GM21526 (cell line): Measurements from ENCODE around the gene C20orf96.
"Not testable (repeated sequence)": the region's sequence is repeated elsewhere in the genome, so short reads cannot be mapped to it uniquely, and the experiment has no call there.

Source experiments
- ATAC-seq: cut with Tn5 transposase; IDR thresholded peaks from one replicate; pipeline ENCODE4 v1.9.1; 2021; ENCODE audit warnings: moderate library complexity; ENCODE audit not compliant: unreplicated experiment, low FRiP score

The C20orf96 gene, protein sequence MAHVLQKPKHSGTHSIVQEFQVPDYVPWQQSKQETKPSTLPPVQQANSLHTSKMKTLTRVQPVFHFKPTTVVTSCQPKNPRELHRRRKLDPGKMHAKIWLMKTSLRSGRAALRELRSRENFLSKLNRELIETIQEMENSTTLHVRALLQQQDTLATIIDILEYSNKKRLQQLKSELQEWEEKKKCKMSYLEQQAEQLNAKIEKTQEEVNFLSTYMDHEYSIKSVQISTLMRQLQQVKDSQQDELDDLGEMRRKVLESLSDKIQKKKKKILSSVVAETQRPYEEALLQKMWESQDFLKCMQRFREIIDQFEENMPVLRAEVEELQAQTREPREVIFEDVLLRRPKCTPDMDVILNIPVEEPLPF

DNA sequence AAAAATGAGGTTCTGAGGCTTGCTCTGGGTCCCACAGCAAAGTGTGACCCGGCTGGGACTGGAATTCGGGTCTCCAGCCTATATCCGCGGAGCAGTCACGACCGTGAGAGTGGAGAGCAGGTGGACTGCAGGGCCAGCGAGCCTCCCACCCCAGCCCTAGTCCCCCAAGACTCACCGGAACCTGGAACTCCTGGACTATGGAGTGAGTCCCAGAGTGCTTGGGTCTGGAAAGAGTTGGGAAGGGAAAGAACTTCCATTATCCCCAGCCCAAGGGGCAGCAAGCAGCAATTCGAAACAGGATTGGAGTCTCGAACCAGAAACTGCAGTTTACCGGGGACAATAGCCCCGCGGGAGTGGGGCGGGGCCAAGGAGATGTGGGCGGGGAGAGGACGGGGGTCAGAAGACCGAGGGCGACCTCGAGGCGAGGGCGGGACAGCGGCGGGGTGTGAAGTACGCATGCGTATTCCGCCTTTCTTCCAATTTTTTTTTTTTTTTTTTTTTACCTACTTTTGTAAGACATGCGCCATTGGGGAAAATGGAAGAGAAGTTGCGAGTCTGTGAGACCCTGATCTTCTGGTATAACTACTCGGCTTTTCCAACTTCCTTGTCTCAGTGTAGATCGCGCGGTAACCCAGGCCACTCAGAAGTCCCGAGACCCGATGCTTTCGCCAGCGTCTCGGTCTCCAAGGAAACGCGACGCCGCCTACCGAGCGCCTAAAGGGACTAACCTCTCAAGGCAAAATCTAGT lies at the start of gene C20orf96:
TSS of gene C20orf96 (minus strand) at position 667 of the 748 bp plus-strand sequence. CDS start at position 527, 140 bp downstream.
- peak; percentile 81 for ATAC-seq

DNA sequence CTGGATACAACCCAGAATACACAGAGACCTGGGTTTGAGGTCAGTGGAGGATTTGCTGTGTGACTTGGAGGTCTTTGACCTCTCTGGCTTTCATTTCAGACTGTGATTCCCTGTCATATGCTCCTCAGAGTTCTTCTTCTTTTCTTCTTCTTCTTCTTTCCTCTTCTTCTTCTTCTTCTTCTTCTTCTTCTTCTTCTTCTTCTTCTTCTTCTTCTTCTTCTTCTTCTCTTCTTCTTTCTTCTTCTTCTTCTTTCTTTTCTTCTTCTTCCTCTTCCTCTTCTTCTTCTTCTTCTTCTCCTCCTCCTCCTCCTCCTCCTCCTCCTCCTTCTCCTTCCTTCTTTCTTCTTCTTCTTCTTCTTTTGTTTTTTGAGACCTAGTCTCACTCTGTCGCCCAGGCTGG lies 45.5 kb upstream of the C20orf96 start:
- ATAC-seq = not testable (repeated sequence)

DNA sequence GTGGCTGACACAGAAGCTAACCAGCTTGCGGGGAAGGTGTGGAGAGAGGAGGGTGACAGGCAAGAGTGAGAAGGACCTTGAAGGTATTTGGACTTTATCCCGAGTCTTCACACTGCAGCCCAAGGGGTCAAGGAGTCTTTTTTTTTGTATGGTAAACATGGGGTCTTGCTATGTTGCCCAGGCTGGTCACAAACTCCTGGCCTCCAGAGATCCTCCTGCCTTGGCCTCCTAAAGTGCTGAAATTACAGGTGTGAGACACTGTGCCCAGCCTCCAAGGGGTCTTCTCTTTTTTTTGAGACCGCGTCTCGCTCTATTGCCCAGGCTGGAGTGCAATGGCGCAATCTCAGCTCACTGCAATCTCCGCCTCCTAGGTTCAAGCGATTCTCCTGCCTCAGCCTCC lies 44.0 kb upstream of the C20orf96 start:
- no peak for ATAC-seq

DNA sequence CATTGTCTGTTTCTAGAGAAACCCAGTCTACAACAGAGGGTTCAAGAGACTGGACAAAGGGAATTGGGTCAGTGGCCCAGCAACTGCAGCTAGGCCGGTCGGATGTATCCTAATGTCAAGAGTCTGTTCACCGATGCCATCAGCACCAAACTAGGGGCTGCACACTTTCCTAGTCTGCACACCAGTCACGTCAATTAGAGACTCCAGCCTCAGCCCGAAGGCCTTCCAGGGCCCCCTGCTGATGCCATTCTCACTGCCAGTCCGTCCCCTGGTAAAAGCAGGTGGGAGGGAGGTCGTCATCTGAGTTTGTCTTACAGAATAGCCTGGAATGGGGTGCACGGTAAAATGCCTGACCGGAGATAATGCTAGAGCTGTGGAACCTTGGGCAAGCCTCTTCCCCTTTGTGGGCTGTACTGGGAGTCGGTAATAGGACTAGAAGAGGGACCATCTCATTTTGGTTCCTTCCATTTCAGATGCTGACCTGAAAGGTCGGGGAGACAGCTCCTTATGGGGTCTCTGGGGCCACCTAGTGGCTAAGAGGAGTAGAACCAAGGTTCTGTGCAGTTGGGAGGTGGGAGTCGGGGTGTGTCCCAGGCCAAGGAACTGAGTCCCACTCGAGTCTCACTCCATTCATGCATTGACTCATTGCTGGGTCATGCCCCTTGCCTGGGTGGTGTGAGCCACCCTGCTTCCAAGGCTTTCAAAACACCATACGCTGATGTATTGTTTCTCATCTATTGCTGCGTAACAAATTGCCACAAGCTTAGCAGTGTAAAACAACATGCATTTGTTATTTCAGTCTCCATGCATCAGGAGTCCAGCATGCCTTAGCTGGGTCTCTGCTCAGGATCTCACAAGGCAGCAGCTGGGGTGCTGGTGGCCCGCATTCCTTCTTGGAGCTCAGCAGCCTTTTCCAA lies 39.9 kb upstream of the C20orf96 start:
- ATAC-seq = no peak

DNA sequence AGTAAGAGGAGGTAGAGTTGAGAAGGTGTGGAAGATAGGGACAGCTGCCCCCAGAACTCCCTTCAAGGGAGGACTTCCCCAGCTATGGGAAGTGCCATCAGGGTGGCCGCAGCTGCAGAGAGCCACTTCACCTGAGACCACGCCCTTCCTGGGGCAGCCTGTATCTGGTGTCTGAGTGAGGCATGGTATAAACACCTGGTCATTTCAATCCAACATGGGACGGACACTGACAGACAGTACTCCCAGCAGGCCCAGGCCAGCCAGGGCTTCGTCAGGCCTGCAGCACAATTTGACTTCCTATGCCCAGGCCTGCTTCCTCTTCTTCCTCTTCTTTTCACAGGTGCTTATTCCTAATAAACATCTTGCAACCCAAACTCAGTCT lies 39.3 kb upstream of the C20orf96 start:
- no peak for ATAC-seq

DNA sequence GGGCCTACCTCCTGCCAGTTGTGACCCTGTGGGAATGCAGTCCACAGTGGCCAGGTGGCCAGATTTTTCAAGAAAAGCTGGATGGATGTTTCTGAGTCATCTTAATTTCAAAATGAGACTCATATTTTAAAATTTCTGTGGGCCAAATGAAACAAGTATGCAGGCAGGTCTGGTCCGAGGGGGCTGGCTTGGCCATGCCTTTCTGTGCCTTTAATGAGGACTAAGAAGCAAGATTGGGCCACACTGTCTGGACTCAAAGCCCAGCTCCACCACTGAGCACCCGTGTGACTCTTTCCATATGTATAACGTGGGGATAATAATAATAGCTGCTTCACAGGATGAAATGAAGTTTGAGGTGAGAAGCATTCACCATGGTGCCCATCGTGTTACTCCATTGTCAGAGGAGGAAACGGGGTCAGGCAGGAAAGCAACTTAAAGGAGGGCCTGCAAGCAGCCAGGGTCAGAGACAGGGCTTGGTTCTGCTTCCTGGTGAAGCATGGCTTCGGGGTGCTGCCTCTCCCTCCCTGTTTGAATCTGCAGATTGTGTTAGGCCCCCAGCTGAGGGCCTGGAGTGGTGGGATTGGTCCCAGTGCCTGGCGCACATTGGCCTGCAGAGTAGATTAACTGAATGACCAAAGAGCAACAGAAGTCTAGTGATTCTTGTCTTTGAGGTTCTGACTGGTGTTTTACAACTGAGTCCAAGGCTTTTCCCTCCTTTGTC lies 38.6 kb upstream of the C20orf96 start:
- ATAC-seq = no peak

DNA sequence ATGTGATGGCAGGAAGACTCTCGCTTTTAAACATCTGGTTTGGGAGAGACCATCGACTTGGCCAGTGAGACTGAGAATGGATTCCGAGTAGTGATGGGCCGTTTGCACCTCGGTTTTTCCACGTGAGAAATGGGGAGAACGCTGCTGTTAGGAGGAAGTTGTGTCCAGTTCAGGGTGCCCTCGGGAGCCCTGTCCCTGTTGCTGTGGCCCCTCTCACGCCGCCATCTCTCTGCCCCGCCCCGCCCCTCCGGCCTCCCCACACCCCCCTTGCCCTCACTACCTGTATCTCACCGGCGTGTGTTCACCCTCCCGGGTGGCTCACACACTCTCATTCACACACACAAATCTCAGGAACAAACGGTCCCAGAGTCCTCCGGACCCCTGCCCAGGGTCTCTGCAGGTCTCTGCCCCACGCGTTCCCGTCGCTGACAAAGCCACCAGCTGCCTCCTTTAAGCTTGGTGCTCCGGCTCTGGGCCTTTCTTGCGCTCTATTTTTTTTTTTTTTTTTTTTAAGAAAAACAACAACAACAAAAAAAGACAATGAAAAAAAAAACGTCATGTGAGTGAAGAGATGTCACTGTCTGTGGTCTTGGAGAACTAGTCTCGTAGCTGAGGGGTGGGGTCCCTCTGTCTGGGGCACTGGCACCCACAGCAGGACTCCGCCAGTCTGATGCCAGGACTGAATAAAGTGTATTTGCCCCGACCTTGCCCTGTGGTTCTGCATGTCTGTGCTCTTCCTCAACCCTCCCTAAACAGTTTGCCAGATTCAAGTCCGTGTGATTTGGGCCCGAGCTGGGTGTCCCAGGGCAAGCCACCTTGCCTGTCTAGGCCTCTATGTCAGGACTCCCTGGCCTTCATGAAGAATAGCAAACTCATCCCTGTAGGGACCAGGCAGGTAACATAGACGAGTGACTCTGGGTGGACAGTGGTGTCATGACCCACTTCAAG lies 37.8 kb upstream of the C20orf96 start:
- no peak for ATAC-seq

DNA sequence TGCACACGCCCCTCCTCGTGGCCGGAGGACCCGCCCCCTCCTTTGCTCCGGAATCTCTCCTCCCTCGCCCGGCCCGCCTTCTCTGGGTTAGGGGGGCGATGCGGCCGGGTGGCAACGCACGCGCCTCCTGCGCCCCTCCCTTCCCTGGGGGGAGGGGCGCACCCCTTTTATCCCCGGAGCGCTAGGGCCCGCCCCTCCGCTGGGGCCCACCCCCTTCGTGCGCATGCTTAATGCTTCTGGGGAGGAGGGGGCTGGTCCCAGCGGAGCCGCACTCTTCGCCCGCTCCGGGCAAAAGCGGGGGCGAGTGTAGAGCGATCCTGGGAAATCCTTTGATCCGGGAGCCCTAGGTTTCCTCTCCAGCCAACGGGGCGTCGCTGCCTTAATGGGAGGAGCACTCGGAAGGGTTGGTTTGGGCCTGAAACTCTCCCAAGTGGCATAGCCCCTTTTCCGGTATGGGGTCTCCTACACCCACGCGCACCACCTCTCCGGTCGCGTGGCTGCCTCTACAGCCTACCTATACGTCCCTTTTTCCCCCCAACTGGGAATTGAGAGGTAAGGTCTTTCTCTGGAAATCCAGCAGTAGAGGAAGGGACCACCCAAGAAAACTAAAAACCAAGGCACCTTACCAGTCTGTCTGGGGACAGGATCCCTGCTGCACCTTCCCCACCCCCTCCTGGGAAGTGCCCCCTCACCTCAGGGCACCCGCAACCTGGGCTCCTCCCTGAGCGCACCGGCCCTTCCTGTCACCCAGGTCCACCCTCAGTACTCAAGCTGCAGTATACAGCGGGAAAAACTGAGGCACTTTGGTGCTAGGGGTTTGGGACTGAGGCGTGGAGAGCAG lies 36.9 kb upstream of the C20orf96 start:
- ATAC-seq = peak; percentile 18

DNA sequence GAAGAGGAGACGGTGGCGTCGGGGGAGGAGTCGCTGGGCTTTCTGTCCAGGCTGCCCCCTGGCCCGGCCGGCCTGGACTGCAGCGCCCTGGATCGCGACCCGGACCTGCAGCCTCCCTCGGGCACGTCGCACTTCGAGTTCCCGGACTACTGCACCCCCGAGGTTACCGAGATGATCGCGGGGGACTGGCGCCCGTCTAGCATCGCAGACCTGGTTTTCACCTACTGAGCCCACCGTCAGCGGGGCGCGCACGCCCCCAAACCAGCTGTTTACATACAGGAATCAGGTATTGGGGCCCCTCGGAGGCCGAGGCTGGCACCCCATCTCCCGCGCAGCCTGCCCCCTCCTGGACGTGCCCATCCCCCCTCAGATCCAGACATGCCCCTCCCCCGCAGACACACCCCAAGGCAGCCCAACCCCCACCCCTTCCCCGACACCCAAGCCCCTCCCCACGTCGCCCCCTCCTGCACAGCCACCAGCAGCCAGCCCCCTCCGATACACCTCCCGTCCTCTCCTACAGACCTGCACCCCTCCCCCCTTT lies 36.2 kb upstream of the C20orf96 start:
- ATAC-seq = no peak

DNA sequence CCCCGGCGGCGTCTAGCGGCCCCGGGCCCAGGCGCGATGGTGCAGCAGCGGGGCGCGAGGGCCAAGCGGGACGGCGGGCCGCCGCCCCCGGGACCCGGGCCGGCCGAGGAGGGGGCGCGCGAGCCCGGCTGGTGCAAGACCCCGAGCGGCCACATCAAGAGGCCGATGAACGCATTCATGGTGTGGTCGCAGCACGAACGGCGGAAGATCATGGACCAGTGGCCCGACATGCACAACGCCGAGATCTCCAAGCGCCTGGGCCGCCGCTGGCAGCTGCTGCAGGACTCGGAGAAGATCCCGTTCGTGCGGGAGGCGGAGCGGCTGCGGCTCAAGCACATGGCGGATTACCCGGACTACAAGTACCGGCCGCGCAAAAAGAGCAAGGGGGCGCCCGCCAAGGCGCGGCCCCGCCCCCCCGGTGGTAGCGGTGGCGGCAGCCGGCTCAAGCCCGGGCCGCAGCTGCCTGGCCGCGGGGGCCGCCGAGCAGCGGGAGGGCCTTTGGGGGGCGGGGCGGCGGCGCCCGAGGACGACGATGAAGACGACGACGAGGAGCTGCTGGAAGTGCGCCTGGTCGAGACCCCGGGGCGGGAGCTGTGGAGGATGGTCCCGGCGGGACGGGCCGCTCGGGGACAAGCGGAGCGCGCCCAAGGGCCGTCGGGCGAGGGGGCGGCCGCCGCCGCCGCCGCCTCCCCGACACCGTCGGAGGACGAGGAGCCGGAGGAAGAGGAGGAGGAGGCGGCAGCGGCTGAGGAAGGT lies 35.5 kb upstream of the C20orf96 start:
- peak; percentile 9 for ATAC-seq

DNA sequence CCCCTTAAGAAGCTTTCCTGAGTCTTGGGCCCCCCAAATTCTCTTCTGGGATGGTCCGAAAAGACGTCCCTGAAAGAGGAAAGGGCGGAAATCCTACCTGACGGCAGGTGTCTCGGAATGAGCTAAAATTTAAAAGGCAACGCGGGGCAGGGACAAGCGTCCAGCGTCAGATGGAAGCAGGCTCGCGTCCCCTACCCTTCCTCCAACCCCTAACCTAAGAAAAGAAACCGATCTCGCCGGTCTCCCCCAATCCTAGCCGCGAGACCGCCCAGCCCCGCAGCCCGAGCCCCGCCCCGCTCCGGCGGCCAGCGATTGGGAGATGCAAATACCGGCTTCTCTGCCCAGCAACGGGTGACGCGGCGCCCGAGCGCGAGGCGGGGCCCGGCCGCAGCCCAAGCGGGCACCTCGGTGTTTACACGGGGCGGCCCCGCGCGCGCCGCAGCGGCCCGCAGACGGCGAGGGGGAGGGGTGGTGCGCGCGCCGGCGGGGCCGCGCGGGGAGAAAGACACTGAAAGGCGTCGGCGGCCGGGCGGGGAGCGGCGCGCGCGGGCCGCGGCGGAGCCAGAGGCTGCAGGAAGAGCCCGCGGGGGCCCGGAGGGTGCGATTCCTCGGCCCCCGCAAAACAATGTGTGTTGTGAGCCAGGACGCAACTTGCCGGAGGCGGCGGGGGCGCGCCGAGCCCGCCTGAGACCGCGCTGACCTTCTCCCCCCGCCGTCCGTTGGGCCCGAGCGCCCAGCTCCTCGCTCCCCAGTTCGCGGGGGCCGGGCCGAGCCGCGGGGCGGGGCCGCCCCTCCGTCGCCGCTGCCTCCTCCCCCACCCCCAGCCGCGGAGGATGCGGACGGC lies 34.7 kb upstream of the C20orf96 start, which contains the start of gene SOX12:
TSS of gene SOX12 (plus strand) at position 508 of the 844 bp plus-strand sequence. CDS start 373 bp downstream, outside the sequence.
- peak; percentile 64 for ATAC-seq

DNA sequence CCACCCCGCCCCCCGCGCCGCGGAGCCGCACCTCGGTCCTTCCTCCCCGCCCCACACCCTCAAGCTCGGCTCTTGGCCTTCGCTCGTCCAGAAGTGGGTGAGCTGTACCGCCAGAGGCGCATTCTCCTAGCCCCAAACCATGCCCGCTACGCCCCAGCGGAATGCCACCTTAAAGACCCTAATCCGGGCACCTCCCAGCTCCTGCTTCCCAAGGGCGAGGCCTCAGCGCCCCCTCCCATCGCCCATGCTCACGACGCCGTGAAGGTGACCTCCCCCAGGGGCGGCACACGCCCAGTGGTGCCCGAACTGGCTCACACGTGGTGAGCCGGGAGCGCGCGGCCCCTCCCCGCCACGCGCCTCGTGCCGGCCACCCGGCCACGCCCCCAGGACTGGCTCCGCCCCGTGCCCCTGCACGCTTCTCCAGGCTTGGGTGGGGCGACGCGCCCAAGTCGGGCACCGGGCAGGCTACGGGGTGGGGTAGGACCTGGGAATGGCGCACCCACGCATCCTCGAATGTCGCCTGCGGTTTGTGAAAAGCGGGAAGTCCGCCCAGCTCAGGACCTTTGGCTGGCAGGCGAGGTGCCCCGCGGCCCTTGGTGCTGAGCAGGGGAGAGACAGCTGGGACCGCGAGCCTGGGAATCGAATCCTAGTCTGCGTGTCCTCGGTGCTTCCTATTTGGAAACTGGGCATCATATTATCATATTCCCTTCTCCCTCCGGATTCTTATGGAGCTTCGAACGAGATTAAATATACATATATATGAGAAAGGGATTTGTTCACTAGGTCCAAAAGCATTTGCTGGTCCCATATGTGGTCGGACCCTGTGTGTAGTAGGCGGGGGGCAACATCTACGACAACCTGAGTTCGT lies 33.9 kb upstream of the C20orf96 start:
- ATAC-seq = peak; percentile 42

DNA sequence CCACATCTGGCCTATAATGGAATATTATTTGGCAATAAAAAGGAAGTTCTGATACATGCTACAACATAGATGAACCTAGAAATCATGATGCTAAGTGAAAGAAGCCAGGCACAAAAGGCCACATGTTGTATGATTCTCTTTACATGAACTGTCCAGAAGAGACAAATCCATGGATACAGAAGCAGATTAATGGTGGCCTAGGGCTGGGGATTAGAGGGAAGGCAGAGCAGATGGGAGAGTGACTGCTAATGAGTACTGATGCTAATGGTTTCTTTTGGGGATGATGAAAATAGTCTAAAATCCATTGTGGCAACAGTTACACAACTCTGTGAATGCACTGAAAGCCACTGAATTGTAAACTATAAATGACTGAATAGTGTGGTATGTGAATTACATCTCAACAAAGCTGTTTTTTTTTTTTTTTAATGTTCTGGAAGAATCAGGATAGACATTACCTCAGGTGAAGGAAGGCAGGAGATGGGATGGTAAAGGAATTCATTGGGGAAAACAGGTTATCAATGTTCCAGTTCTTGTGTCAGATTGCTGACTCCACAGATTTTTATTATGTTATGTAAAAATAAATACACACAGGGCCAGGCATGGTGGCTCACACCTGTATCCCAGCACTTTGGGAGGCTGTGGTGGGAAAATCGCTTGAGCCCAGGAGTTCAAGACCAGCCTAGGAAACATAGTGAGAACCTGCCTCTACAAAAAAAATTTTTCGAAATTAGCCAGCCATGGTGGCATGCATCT lies 25.9 kb upstream of the C20orf96 start:
- no peak for ATAC-seq

DNA sequence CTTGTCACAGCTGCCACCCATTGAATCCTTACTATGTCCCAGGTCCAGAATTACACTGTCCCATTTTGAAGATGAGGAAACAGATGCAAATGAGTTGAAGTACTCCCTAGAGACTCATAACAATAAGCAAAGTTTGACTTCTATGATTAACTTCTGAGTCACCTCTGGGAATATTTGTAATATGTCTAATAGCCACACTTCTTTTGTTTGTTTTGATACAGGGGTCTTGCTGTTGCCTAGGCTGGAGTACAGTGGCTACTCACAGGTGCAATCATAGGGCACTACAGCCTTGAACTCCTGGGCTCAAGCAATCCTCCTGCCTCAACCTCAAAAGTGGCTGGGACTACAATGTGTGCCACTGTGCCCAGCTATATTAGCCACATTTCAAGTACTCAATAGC lies 23.4 kb upstream of the C20orf96 start:
- no peak for ATAC-seq

DNA sequence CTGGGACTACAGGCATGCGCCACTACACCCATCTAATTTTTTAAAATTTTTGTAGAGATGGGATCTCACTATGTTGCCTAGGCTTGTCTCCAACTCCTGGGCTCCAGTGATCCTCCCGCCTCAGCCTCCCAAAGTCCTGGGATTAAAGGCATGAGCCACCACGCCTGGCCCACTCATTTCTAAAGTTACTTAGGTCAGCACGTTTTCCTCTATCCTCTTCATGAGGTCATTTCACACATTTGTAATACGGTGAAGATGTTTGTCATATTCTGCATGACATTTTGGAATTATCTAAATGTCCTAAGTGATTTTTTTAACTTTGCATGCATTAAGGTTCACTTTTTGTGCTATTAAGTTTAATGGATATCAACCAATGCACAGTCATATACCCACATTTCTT lies 22.9 kb upstream of the C20orf96 start:
- ATAC-seq = no peak
